MM.1S (cell line): Measurements from ENCODE around the gene SPATS1.
"Not testable (repeated sequence)": the region's sequence is repeated elsewhere in the genome, so short reads cannot be mapped to it uniquely, and the experiment has no call there.

Experiments used
- DNase-seq: peaks from one replicate; pipeline ENCODE4 v3.0.0-alpha.2; 2015
- H2AFZ ChIP-seq: fragments of 300-600 bp; sonication (generic); 2 replicates; pipeline ENCODE4 v1.6.0; 2016; ENCODE audit warnings: antibody characterized with exemption, low read length
- H3F3A ChIP-seq: fragments of 300-600 bp; sonication (generic); 2 replicates; pipeline ENCODE4 v1.6.1; 2016; ENCODE audit warnings: mild to moderate bottlenecking, antibody characterized with exemption, low read length, moderate library complexity, mixed read lengths; ENCODE audit not compliant: insufficient read depth
- H3K27ac ChIP-seq: fragments of 300-600 bp; sonication (generic); 2 replicates; pipeline ENCODE4 v1.5.1; 2016; ENCODE audit warnings: mild to moderate bottlenecking, low read length
- H3K27me3 ChIP-seq: fragments of 300-600 bp; sonication (generic); replicated peaks from 2 replicates; pipeline ENCODE4 v1.6.0; 2016; ENCODE audit warnings: low read length; ENCODE audit not compliant: insufficient read depth
- H3K36me3 ChIP-seq: fragments of 300-600 bp; sonication (generic); replicated peaks from 2 replicates; pipeline ENCODE4 v1.6.1; 2016; ENCODE audit warnings: mild to moderate bottlenecking, low read length, mixed read lengths; ENCODE audit not compliant: insufficient read depth
- H3K4me1 ChIP-seq: fragments of 300-600 bp; sonication (generic); 2 replicates; pipeline ENCODE4 v1.6.1; 2016; ENCODE audit warnings: low read length, mixed read lengths
- H3K4me2 ChIP-seq: fragments of 300-600 bp; sonication (generic); 2 replicates; pipeline ENCODE4 v1.6.0; 2016; ENCODE audit warnings: low read depth, low read length
- H3K4me3 ChIP-seq: fragments of 300-600 bp; sonication (generic); 2 replicates; pipeline ENCODE4 v1.5.1; 2016; ENCODE audit warnings: low read length, mixed read lengths
- H3K79me2 ChIP-seq: fragments of 300-600 bp; sonication (generic); 2 replicates; pipeline ENCODE4 v1.6.1; 2016; ENCODE audit warnings: mixed run types, low read length, mixed read lengths
- H3K9ac ChIP-seq: fragments of 300-600 bp; sonication (generic); 2 replicates; pipeline ENCODE4 v1.6.1; 2016; ENCODE audit warnings: low read length, mixed read lengths
- H3K9me2 ChIP-seq: fragments of 300-600 bp; sonication (generic); replicated peaks from 2 replicates; pipeline ENCODE4 v1.6.1; 2016; ENCODE audit warnings: mild to moderate bottlenecking, low read length, mixed read lengths; ENCODE audit not compliant: insufficient read depth
- H3K9me3 ChIP-seq: fragments of 300-600 bp; sonication (generic); replicated peaks from 2 replicates; pipeline ENCODE4 v1.6.1; 2016; ENCODE audit warnings: mild to moderate bottlenecking, low read length, mixed read lengths; ENCODE audit not compliant: insufficient read depth
- H4K20me1 ChIP-seq: fragments of 300-600 bp; sonication (generic); 2 replicates; pipeline ENCODE4 v1.6.1; 2016; ENCODE audit warnings: mild to moderate bottlenecking, low read length, moderate library complexity, mixed read lengths; ENCODE audit not compliant: insufficient read depth
- EZH2 ChIP-seq: fragments of 300-600 bp; sonication (generic); optimal IDR thresholded peaks from 2 replicates; pipeline ENCODE3; 2017; ENCODE audit warnings: low read depth, mild to moderate bottlenecking, antibody characterized with exemption, low read length, mixed read lengths
- EZH2phosphoT487 ChIP-seq: fragments of 300-600 bp; sonication (generic); IDR thresholded peaks from 2 replicates; pipeline ENCODE4 v1.6.1; 2018; ENCODE audit warnings: antibody characterized with exemption, low read length
- TF ChIP-seq, protein P1 (sequence below): fragments of 300-600 bp; sonication (generic); IDR thresholded peaks from 2 replicates; pipeline ENCODE4 v1.5.1; 2016; ENCODE audit warnings: antibody characterized with exemption, low read length, mixed read lengths

Gene SPATS1

DNA sequence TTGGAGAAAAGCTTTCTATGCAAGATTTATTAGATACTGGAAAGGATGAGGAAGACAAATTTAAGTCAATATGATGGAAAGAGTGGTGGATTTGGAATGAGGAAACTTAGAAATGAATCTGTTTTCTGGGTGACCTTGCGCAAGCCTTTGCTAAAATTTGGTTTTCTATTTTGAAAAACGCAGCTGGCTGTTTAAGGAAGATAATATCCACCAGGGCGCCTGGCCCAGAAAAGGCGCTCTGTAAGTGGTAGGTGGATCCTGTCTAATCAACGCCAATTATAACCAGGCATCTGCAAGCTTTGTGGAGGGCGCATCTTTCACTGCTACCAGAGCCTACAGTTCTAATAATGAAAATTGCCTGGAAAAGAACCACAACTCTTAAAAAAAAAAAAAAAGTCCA lies 398 bp upstream of the SPATS1 start:
- Histone ChIP-seq H4K20me1 (no peaks in the 10 kb centered on the region), H3F3A (no peaks in the 10 kb centered on the region), H3K79me2 (no peaks in the 10 kb centered on the region), H3K9ac (no peak overlapping the region), H3K4me2 (no peak overlapping the region), H3K36me3 (no peaks in the 10 kb centered on the region), H3K27ac (no peak overlapping the region), H3K9me3 (no peaks in the 10 kb centered on the region), H3K4me1 (no peaks in the 10 kb centered on the region), H3K9me2 (no peaks in the 10 kb centered on the region), H3K27me3 (no peaks in the 10 kb centered on the region), H2AFZ (no peak overlapping the region), H3K4me3 (no peak overlapping the region)
- TF ChIP-seq, protein P1, sequence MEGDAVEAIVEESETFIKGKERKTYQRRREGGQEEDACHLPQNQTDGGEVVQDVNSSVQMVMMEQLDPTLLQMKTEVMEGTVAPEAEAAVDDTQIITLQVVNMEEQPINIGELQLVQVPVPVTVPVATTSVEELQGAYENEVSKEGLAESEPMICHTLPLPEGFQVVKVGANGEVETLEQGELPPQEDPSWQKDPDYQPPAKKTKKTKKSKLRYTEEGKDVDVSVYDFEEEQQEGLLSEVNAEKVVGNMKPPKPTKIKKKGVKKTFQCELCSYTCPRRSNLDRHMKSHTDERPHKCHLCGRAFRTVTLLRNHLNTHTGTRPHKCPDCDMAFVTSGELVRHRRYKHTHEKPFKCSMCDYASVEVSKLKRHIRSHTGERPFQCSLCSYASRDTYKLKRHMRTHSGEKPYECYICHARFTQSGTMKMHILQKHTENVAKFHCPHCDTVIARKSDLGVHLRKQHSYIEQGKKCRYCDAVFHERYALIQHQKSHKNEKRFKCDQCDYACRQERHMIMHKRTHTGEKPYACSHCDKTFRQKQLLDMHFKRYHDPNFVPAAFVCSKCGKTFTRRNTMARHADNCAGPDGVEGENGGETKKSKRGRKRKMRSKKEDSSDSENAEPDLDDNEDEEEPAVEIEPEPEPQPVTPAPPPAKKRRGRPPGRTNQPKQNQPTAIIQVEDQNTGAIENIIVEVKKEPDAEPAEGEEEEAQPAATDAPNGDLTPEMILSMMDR = no peak
- TF ChIP-seq EZH2phosphoT487 (no peak), EZH2 (no peak)
- DNase-seq = no peak

DNA sequence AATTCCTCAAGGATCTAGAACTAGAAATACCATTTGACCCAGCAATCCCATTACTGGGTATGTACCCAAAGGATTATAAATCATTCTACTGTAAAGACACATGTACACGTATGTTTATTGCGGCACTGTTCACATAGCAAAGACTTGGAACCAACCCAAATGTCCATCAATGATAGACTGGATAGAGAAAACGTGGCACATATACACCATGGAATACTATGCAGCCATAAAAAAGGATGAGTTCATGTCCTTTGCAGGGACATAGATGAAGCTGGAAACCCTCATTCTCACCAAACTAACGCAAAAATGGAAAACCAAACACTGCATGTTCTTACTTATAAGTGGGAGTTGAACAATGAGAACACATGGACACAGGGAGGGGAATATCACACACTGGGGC lies 4.4 kb downstream of the SPATS1 start:
- not testable (repeated sequence) for H3K4me3 ChIP-seq, DNase-seq, H3K79me2 ChIP-seq, H4K20me1 ChIP-seq, H3K27me3 ChIP-seq, H3K36me3 ChIP-seq, H3F3A ChIP-seq, H3K4me2 ChIP-seq, H2AFZ ChIP-seq, H3K9me2 ChIP-seq, H3K4me1 ChIP-seq, H3K9ac ChIP-seq, H3K9me3 ChIP-seq, H3K27ac ChIP-seq

DNA sequence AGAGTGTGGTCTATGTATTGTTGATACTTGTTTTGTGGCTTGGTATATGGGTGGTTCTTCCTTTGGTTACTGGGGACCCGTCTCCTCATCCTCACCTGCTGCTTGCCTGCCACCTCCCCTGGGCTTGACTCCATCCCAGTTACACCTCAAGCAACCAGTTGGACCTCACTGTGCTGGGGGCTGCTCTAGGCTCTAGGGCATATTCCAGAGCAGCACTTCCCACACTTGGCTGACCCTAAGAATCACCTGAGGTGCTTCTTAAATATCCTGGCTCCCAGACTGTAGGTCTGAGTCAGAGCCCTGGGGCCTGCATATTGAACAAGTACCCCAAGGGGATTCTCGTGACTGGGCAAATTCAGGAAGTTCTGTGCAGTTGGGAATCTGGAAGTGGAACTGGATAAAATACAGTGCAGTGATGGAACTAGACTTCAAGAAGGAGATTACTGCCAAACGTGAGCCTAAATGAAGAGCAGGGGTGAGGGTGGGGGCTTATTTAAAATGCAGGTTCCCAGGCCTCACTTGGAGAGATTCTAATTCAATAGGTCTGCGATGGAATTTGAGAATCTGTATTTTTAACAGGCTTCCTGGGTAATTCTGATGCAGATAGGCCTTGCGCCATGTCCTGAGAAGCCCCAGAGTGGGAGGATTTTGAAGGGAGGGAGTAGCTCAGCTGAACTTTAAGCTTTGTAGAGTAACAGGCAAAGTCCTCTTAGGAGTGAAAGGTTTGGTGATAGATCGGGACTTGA lies 7.6 kb downstream of the SPATS1 start:
- Histone ChIP-seq H2AFZ (no peak overlapping the region), H3K27ac (no peak overlapping the region), H3K9ac (no peak overlapping the region), H4K20me1 (no peaks in the 10 kb centered on the region), H3K9me3 (no peaks in the 10 kb centered on the region), H3K36me3 (no peaks in the 10 kb centered on the region), H3K4me1 (no peaks in the 10 kb centered on the region), H3K4me3 (no peak overlapping the region), H3F3A (no peaks in the 10 kb centered on the region), H3K79me2 (no peaks in the 10 kb centered on the region), H3K9me2 (no peaks in the 10 kb centered on the region), H3K4me2 (no peak overlapping the region), H3K27me3 (no peaks in the 10 kb centered on the region)
- no peak for DNase-seq
- no peak for TF ChIP-seq EZH2phosphoT487
- TF ChIP-seq EZH2 = no peak
- TF ChIP-seq, protein P1 = no peak

DNA sequence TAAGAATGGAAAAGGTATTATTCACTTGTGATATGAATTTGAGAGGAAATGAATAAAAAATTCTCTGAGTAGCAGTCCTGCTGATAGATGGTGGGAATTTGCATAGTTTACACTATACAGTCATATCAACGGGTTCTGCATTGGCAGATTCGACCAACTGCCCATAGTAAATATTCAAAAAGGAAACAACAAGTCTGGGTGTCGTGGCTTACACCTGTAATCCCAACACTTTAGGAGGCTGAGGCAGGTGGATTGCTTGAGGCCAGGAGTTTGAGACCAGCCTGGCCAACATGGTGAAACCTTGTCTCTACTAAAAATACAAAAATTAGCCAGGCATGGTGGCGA lies 8.2 kb downstream of the SPATS1 start:
- H4K20me1 ChIP-seq, H3K4me2 ChIP-seq, H3K79me2 ChIP-seq, H3K4me3 ChIP-seq, H3K27me3 ChIP-seq, H2AFZ ChIP-seq, H3K9me3 ChIP-seq, H3K9ac ChIP-seq, H3K4me1 ChIP-seq, H3F3A ChIP-seq, H3K9me2 ChIP-seq, H3K27ac ChIP-seq, H3K36me3 ChIP-seq, DNase-seq: not testable (repeated sequence)
